OCI-LY3 (cell line): ENCODE data around the gene KRT26.

Experiments used
- H2AFZ ChIP-seq: fragments of 200-600, 300-600 bp; shearing (Covaris generic); 2 replicates; pipeline ENCODE4 v1.6.0; 2014; ENCODE audit warnings: antibody characterized with exemption, low read depth, low read length
- H3K27ac ChIP-seq: fragments of 200-600, 300-600 bp; sonication (generic); 2 replicates; pipeline ENCODE4 v1.5.1; 2014; ENCODE audit warnings: mild to moderate bottlenecking, low read length, moderate library complexity, mixed read lengths
- H3K27me3 ChIP-seq: fragments of 200-600, 300-600 bp; sonication (generic); 2 replicates; pipeline ENCODE4 v1.6.1; 2014; ENCODE audit warnings: low read depth, low read length, mixed read lengths
- H3K36me3 ChIP-seq: fragments of 200-600, 300-600 bp; sonication (generic); replicated peaks from 2 replicates; pipeline ENCODE3; 2014; ENCODE audit warnings: low read depth, low read length, mixed read lengths
- H3K4me1 ChIP-seq: fragments of 300-600, 200-600 bp; sonication (generic); 2 replicates; pipeline ENCODE4 v1.6.1; 2014; ENCODE audit warnings: low read length, mixed read lengths
- H3K4me2 ChIP-seq: fragments of 200-600, 300-600 bp; sonication (generic); 2 replicates; pipeline ENCODE4 v1.6.1; 2014; ENCODE audit warnings: low read length, mixed read lengths
- H3K4me3 ChIP-seq: fragments of 300-600, 200-600 bp; sonication (generic); 2 replicates; pipeline ENCODE4 v1.5.1; 2014; ENCODE audit warnings: antibody characterized with exemption, mild to moderate bottlenecking, low read length, moderate library complexity
- H3K79me2 ChIP-seq: fragments of 300-600, 200-600 bp; shearing (Covaris generic); 2 replicates; pipeline ENCODE4 v1.6.1; 2014; ENCODE audit warnings: mild to moderate bottlenecking, low read length, mixed read lengths
- H3K9ac ChIP-seq: fragments of 300-600, 200-600 bp; shearing (Covaris generic); 2 replicates; pipeline ENCODE4 v1.6.0; 2014; ENCODE audit warnings: mild to moderate bottlenecking, low read length, moderate library complexity
- H3K9me3 ChIP-seq: fragments of 200-600, 300-600 bp; shearing (Covaris generic); 2 replicates; pipeline ENCODE4 v1.6.1; 2014; ENCODE audit warnings: low read length, mixed read lengths; ENCODE audit not compliant: insufficient read depth
- H4K20me1 ChIP-seq: fragments of 200-600, 300-600 bp; sonication (generic); 2 replicates; pipeline ENCODE4 v1.6.1; 2016; ENCODE audit warnings: low read length, mixed read lengths; ENCODE audit not compliant: insufficient read depth
- CTCF ChIP-seq: fragments of 200-600, 300-600 bp; sonication (generic); IDR thresholded peaks from 2 replicates; pipeline ENCODE4 v1.5.1; 2014; ENCODE audit warnings: antibody characterized with exemption, low read length, low read depth
- EZH2phosphoT487 ChIP-seq: fragments of 200-600 bp; shearing (Covaris generic); IDR thresholded peaks from 2 replicates; pipeline ENCODE4 v1.6.1; 2018; ENCODE audit warnings: antibody characterized with exemption, mixed run types, low read depth

The KRT26 gene

GRCh38 chr17:40722241-40722640 is 49.8 kb downstream of the KRT26 start:
- no peaks in the 10 kb centered on the region for H3K27me3 ChIP-seq

GRCh38 chr17:40720899-40721298 is 51.1 kb downstream of the KRT26 start:
- H3K4me2 ChIP-seq = no peak overlapping the region
- TF ChIP-seq EZH2phosphoT487 (no peak), CTCF (no peak)

More at GRCh38 chr17:40722241-40722640, 49.8 kb downstream of the KRT26 start:
- H3K79me2 ChIP-seq = no peaks in the 10 kb centered on the region
- H3K9ac ChIP-seq = no peak overlapping the region
- no peaks in the 10 kb centered on the region for H4K20me1 ChIP-seq
- no peak overlapping the region for H3K4me3 ChIP-seq
- H3K4me2 ChIP-seq = no peak overlapping the region
- no peak overlapping the region for H2AFZ ChIP-seq
- no peaks in the 10 kb centered on the region for H3K9me3 ChIP-seq
- TF ChIP-seq EZH2phosphoT487 (no peak), CTCF (no peak)
- H3K36me3 ChIP-seq = no peaks in the 10 kb centered on the region
- H3K27ac ChIP-seq = no peak overlapping the region
- peaks cover 6% of the 10 kb centered on the region for H3K4me1 ChIP-seq

GRCh38 chr17:40718930-40719329 is 53.1 kb downstream of the KRT26 start:
- Histone ChIP-seq H3K9me3 (no peaks in the 10 kb centered on the region), H3K4me1 (no peaks in the 10 kb centered on the region), H3K36me3 (no peaks in the 10 kb centered on the region), H3K4me3 (no peak overlapping the region), H2AFZ (no peak overlapping the region), H4K20me1 (no peaks in the 10 kb centered on the region), H3K4me2 (no peak overlapping the region), H3K79me2 (no peaks in the 10 kb centered on the region), H3K9ac (no peak overlapping the region), H3K27ac (no peak overlapping the region), H3K27me3 (no peaks in the 10 kb centered on the region)
- no peak for TF ChIP-seq EZH2phosphoT487
- TF ChIP-seq CTCF = no peak

More at GRCh38 chr17:40720899-40721298, 51.1 kb downstream of the KRT26 start:
- H3K9ac ChIP-seq = no peak overlapping the region
- no peak overlapping the region for H2AFZ ChIP-seq
- H3K27me3 ChIP-seq = no peaks in the 10 kb centered on the region
- H4K20me1 ChIP-seq = no peaks in the 10 kb centered on the region
- no peaks in the 10 kb centered on the region for H3K4me1 ChIP-seq
- no peaks in the 10 kb centered on the region for H3K79me2 ChIP-seq
- H3K9me3 ChIP-seq = no peaks in the 10 kb centered on the region
- H3K27ac ChIP-seq = no peak overlapping the region
- no peak overlapping the region for H3K4me3 ChIP-seq
- H3K36me3 ChIP-seq = no peaks in the 10 kb centered on the region

- no peak overlapping the region for H2AFZ ChIP-seq
- H3K36me3 ChIP-seq = no peaks in the 10 kb centered on the region
- no peak overlapping the region for H3K4me3 ChIP-seq
- H3K27ac ChIP-seq = no peak overlapping the region
- TF ChIP-seq EZH2phosphoT487 (no peak), CTCF (no peak)
- H3K4me1 ChIP-seq = no peaks in the 10 kb centered on the region
- no peaks in the 10 kb centered on the region for H4K20me1 ChIP-seq
- H3K9ac ChIP-seq = no peak overlapping the region
- H3K79me2 ChIP-seq = no peaks in the 10 kb centered on the region
- H3K27me3 ChIP-seq = no peaks in the 10 kb centered on the region
- H3K4me2 ChIP-seq = no peak overlapping the region
- no peaks in the 10 kb centered on the region for H3K9me3 ChIP-seq
Observed at GRCh38 chr17:40717776-40718175, 54.2 kb downstream of the KRT26 start.
